Esophagus mucosa (tissue), 1 donor: ENCODE results near the gene PLEKHG1. TPM values are rescaled to one million over a fixed set of nuclear protein-coding genes. Genes with fewer than 3 reads are reported as not detected.

Source experiments
- ATAC-seq: fragments of 200-7000 bp; cut with Tn5 transposase; one replicate; pipeline ENCODE4 v1.9.1; 2020
- total RNA-seq: library from RNA; stranded (reverse); gene quantifications from one replicate; pipeline ENCODE4 v1.2.4, GENCODE V29; 2023
- donor health status: DM: yes; HTN: yes; CAD: no.

PLEKHG1 gene
- total RNA-seq, 1 donor from 2014 or later = 34.2 TPM

- ATAC-seq = no peak
Observed at GRCh38 chr6:150620244-150620643, 20.6 kb downstream of the PLEKHG1 start.

DNA sequence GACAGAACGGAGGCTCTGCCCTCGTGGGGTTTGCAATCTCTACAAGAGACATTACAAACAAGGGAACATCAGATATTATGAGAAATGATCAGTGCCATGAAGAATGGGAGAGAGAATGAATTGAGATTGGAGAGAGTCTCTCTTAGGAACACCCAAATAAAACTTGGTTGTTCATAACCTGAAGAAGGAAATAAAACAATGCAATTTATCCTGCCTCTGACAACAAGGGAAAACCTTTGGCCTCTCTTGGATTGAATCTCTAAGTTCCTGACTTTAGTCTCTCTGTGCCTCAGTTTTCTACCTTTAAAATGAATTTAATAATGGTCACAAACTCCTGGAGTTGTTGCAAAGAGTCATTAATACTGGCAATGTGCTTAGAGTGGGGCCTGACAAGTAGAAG is 21.1 kb downstream of the PLEKHG1 start:
- no peak for ATAC-seq

DNA sequence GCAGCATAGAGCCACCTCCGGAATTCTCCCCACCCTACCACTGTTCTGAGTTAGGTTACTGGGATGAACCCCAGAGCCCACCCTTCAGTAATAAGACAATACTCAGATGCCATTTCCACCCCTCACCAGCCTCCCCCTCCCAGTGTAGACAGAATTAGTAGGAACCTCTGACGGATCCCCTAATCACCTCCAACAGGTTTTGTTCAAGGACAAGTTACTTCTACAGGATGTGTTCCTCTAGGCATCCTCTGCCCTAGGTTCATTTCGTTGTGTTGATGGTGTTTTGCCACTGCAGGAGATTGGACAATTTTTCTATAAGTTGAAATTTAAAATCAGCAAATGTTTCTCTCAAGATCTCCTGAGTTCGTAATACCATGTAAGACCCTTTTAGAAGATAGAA is 22.8 kb downstream of the PLEKHG1 start:
- ATAC-seq = no peak

GRCh38 chr6:150622941-150623874 is 23.5 kb downstream of the PLEKHG1 start:
- ATAC-seq = peak; percentile 67

DNA sequence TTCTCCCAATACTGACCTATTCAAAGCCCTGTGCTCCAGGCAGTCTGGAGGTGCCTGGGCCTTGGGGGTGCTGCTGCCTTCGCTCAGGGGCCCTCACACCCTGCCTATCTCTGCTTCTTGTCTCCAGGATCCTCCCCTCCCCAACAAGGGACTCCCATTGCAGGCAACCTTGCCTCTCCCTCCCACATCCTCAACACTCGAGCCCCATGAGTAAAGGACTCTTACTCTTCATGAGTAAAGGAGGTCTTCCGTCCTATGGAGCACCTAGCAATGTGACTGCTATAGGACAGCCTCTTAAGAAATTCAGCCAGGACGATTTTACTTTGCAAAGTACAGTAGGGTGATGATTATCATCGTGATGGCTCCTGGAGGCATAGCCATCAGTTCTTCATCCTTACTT is 24.5 kb downstream of the PLEKHG1 start:
- no peak for ATAC-seq

- no peak for ATAC-seq
Observed at GRCh38 chr6:150625927-150626326, 26.2 kb downstream of the PLEKHG1 start.

DNA sequence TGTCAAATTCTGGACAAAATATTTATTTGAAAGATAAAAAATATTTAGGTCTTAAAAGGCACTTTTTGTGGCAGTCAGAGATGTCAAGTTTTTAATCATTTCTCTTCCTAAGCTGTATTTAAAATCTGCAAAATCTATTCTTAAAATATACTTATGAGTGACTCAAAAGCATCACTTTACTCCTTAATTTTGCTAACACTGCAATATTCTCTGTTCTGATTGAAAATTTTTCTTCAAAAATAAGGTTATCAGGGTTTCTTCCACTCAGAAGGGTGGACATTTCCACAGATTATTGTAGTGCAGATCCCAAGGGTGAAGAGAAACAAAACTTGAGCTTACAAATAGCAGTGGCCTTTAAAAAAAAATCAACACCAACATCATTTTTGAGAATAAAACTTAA is 27.5 kb downstream of the PLEKHG1 start:
- no peak for ATAC-seq

- ATAC-seq = no peak
Observed at GRCh38 chr6:150627585-150628025, 27.9 kb downstream of the PLEKHG1 start.

DNA sequence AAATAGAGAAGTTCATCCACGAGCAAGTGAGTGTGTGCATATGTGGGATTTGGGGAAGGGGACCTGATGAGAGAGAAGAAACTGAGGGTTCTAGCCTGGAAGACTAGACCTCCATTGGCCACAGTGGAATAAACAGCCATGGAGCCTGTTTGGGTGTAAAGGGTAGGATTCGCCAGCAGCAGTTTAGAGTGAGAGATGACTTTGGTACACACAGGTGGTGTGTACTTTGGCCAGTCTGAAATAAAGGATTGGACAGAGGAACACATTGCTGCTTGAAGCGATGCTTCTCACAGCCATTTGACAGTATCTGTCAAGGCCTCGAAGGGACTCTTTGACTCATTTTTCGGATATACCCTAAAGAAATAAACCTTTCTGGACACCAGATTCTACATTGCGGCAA is 29.2 kb downstream of the PLEKHG1 start:
- ATAC-seq = no peak

DNA sequence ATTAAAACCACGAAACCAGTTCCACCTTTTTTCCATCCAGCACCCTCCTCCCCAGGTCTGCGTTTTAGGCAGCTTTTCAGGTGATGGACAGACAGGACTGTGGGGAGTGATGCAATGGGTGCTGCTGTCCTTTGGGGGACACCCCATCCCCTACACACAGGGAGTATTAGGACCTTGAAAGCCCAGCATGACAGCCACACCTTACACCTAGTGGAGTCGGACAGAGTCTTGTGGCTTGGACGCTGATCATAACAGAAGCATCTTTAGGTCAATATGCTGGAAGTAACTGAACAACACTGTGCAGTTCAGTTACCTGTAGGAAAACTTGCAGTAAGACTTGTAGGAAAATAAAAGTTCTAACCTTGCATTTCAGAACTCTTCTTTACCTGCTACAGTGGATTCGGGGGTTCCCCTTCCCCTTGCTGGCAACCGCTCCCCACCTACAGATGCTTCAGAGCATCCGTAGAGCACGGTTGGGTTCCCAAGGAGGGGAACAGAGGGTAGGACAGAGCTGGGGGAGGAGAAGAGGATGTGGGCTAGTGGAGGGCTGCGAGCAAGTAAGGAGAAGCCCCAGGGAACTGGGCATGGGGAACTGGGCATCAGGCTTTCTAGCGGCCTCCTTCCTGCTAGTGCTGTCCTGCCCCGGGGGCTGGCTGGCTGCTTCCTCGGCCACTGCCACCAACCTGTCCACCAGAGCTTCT is 31.7 kb downstream of the PLEKHG1 start:
- peak; percentile 27 for ATAC-seq

DNA sequence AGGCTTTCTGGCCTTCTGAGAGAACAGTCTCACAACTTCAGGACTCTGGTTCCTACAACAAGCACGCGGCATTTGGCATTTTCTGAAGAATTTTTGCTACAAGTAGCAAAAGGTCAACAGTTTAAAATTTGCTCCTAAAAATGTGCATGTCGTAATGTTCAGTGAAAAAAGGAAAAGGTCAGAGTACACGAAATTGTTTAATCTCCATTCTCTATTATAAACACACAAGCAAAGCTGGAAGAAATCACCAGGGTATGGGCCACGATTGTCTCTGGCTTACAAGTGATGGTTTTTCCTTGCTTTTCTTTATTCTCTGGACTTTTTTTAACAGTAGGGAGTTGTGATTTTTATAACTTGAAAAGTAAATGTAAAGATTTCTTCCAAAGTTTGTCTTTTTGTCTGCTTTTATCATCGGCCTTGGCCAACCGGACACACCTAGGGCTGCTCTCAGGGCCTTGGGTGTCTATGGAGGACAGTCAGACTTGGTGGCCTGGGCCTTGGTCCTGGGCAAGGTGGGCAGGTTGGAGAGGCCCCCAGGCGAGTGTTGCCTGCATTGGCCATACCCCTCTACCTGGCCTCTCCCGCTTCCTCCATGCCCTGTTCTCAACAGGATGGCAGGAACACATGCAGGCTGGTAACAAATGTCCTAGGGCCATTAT is 32.4 kb downstream of the PLEKHG1 start:
- no peak for ATAC-seq

DNA sequence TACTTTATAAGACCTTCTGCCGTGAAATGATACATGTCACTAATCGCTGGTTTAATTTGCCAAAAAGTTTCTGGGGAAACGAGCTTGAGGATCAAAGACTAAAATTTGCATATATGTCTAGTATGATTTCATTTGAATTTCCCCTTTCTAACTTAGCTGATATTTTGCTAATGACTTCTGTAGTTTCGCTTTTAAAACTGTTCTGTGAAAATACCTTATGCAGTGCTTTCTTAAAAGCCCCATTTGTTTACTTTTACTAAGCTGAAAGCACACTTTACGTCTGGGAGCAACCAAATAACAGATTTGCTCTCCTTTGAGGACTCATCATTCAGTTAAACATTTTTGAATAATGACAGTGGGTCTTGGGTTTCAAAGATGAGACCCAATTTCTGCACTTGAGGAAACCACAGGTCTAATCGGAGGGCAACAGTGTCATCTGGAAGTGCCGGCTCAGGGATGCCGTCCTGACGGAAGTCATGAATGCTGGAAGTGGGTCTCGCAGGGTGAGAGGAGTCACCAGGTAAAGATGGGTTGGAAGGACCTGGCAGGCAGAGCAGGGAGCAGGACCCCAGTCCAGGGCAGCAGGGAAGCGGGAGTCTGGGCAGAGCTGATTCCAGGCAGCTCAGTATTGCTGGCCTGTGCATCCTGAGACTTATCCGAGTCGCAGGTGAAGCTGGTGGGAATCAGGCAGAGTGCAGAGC is 33.2 kb downstream of the PLEKHG1 start:
- ATAC-seq = no peak

DNA sequence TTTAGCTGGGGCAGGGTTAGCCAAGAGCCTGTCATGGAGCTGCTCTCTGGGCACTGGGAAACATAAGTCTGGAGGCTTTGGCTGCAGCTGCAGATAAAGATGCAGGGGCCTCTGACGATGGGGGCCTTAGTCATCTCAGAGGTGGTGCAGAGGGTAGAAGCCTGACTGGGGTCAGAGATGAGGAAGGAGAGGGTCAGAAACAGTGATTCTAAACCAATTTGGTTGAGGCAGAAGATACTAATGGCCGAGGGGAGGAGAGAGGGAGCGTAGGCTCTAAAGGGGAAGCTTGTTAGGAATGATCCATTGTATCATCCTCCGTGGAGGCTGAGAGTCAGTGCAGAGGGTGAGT is 33.8 kb downstream of the PLEKHG1 start:
- ATAC-seq = peak; percentile 13

- ATAC-seq = no peak
Observed at GRCh38 chr6:150634176-150634963, 34.7 kb downstream of the PLEKHG1 start.

GRCh38 chr6:150634964-150635292 is 35.2 kb downstream of the PLEKHG1 start:
- no peak for ATAC-seq

DNA sequence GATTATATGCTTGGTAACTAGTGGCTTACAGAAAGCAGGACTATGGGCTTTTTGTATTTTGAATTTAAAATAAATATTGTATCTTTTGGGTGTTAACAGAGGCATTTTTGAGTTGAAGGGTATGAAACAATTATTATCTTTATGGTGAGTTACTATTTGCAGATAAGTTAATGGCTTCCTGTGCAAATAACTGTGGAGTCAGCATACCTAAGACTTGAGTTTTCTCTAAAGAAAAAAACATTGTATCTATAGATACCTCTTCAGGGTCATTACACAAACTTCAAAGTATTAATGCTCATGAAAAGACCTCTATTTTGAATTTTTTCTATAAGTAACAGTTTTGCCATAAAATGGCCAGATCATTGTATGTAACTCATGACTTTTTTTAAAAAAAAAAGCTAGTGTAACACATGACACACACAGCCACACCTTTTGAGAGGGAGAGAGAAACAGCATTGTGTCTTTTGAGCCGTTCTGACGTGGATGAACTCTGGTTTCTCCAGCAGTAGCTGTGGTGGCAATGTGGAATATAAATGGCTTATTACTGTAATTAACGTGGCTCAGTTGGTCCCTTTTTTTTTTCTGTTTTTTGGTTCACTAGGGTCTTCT is 36.3 kb downstream of the PLEKHG1 start:
- no peak for ATAC-seq

GRCh38 chr6:150636808-150637207 is 37.1 kb downstream of the PLEKHG1 start:
- ATAC-seq = no peak

DNA sequence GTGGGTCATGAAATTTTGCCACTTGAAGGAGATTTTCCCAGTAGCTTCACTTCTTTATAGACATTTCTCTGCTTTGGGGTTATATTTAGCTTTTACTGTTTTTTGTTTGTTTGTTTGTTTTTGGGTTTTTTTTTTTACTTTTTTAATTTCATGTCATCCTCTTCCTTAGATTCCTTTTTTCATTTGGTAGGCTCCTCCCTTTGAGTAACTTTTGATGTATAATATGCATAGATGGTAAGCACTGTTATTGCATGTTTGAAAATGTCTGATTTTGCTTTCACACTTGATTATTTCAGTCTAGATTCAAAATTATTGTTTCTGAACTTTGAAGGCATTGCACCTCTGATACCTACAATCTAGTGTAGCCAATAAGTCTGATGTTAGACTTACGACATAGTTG is 37.6 kb downstream of the PLEKHG1 start:
- no peak for ATAC-seq

DNA sequence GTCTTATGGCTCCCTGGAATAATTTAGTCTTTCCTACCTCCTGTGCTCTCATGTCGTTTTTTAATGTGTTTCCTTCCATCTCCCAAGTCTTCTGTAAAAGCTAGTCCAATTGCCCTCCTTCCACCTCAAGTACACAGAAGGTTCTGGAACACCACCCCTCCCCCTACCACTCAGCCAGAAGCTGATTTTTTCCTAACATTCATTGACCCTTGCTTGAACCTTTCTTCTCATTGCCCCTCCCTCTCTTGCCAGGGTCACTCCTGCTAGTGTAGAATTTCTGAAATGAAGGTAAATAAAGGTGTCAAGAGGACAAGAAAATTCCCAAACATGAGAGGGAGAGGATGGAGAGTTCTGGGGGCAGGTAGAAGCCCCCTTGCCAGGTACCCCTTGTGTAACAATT is 38.6 kb downstream of the PLEKHG1 start:
- ATAC-seq = no peak

DNA sequence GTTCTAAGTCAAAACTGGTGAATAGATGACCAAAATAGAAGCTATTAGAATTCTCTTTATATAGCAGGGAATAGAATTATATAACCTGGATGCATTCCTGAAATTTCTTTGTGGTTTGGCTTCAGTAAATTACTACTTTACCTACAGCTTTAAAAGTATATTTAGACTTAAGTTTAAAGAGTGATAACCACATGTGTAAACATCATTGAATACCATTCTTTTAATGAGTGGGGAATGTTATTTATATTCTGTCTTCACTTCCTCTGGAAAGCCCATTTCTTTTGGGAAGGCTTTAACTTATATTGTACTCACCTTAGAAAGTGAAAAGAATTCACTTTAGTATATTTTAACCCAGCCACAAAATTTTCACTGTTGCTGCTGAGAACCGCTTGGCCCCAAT is 39.1 kb downstream of the PLEKHG1 start:
- no peak for ATAC-seq

- no peak for ATAC-seq
Observed at GRCh38 chr6:150639823-150640331, 40.2 kb downstream of the PLEKHG1 start.
